PFSK-1 (cell line): ENCODE measurements around the gene ZIC1. TPM values are rescaled to one million over a fixed set of nuclear protein-coding genes. Genes with fewer than 3 reads are reported as not detected.

Experiments
- FOXP2 ChIP-seq: optimal IDR thresholded peaks from 2 replicates; pipeline ENCODE3; 2011; ENCODE audit warnings: borderline replicate concordance, control low read depth, inconsistent platforms; ENCODE audit not compliant: insufficient read depth; ENCODE audit errors: extremely low read length, extremely low read depth
- POLR2AphosphoS5 ChIP-seq: IDR thresholded peaks from 2 replicates; pipeline ENCODE4 v1.6.1; 2012; ENCODE audit warnings: low read depth, mild to moderate bottlenecking, control low read depth, low read length, moderate library complexity
- REST ChIP-seq, 2 experiments: IDR thresholded peaks; 2 replicates each; pipeline versions ENCODE4 v1.6.1 to v1.8.0; 2011 to 2012; ENCODE audit warnings: low read depth in 2 of 2, low read length in 2 of 2, control low read depth in 1 of 2, inconsistent platforms in 1 of 2, mild to moderate bottlenecking in 1 of 2, moderate library complexity in 1 of 2; ENCODE audit not compliant: insufficient read depth in 1 of 2
- SIN3A ChIP-seq: IDR thresholded peaks from 2 replicates; pipeline ENCODE4 v1.6.1; 2012; ENCODE audit warnings: mild to moderate bottlenecking, low read length, moderate library complexity, borderline replicate concordance; ENCODE audit not compliant: insufficient read depth
- TAF1 ChIP-seq: IDR thresholded peaks from 2 replicates; pipeline ENCODE4 v1.6.1; 2012; ENCODE audit warnings: low read length, control low read depth, borderline replicate concordance; ENCODE audit not compliant: insufficient read depth
- polyA plus RNA-seq: library from polyadenylated mRNA; unstranded; fragments of >200 nt; gene quantifications from one replicate; pipeline ENCODE4 v1.2.1, GENCODE V29; 2012; ENCODE audit warnings: low read depth, missing spikeins; ENCODE audit not compliant: insufficient read length

ZIC1 gene
- 25.9 TPM for polyA plus RNA-seq

DNA sequence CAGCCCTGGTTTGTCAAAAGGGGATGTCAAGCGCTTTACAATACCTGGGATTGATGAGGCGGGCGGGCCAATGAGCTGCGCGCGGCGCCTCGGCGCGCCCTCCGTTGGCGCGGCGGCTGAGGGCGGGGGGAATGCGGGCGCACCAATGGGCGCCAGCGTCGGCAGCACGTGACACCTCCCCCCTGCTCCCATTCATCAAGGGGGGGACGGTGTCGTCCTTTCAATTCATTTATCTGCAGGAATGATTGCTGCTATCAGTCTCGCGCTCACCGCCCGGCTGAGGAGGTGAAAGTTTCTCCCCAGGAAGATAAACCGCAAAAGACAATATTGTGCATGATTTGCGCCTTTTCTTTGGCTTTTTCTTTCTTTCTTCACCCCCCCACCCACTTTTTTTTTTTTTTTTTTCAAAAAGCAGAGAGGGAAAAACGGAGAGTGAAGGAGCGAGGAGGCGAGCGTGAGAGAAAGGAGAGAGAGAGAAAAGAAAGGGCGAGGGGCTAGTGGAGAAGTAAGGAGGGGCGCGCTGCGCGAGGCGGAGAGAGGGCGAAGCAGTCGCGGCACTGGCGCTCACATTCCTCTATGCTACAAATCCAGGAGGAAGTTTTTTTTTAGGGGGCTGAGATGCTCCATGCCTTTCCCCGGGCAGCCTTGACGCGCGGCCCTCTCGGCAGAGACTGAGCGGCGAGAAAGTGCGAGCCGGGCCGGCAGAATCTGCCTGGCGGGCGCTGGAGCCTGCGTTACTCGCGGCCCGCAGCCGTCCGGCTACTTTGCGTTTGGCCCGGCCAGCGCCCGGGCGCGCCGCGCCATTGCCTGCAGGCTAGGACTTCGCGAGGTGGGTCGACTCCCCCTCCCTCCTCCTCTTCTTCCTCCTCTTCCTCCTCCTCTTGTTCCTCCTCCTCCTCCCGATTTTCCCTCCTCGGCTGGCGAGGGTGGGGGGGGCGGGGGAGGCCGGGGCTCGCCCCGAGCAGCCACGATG is at the start of gene ZIC1:
ZIC1 (plus strand) TSS at position 223 of the 973 bp plus-strand sequence; CDS start at position 971, 748 bp downstream.
- TF ChIP-seq TAF1, result peak; percentile 95
- peak; percentile 97 for TF ChIP-seq POLR2AphosphoS5
- no peak for TF ChIP-seq FOXP2
- TF ChIP-seq REST (IDR thresholded peaks at IDR 0.05; ENCODE audit: insufficient read depth in 1 of 2, low read depth in 2 of 2, low read length in 2 of 2), result no peak
- no peak; the same call in 1 of the 2 replicates for TF ChIP-seq SIN3A

- no peak for TF ChIP-seq SIN3A
- TF ChIP-seq FOXP2, result no peak
- no peak for TF ChIP-seq REST (IDR thresholded peaks at IDR 0.05; ENCODE audit: insufficient read depth in 1 of 2, low read depth in 2 of 2, low read length in 2 of 2)
- TF ChIP-seq POLR2AphosphoS5, result no peak
- no peak for TF ChIP-seq TAF1
These were observed 49.1 kb upstream of the ZIC1 start for GRCh38 chr3:147360051-147360439.

- no peak for TF ChIP-seq REST (IDR thresholded peaks at IDR 0.05; ENCODE audit: insufficient read depth in 1 of 2, low read depth in 2 of 2, low read length in 2 of 2)
- no peak for TF ChIP-seq SIN3A
- no peak for TF ChIP-seq POLR2AphosphoS5
- TF ChIP-seq FOXP2, result no peak
- TF ChIP-seq TAF1, result no peak
These were observed 48.3 kb upstream of the ZIC1 start for GRCh38 chr3:147360646-147361453.

DNA sequence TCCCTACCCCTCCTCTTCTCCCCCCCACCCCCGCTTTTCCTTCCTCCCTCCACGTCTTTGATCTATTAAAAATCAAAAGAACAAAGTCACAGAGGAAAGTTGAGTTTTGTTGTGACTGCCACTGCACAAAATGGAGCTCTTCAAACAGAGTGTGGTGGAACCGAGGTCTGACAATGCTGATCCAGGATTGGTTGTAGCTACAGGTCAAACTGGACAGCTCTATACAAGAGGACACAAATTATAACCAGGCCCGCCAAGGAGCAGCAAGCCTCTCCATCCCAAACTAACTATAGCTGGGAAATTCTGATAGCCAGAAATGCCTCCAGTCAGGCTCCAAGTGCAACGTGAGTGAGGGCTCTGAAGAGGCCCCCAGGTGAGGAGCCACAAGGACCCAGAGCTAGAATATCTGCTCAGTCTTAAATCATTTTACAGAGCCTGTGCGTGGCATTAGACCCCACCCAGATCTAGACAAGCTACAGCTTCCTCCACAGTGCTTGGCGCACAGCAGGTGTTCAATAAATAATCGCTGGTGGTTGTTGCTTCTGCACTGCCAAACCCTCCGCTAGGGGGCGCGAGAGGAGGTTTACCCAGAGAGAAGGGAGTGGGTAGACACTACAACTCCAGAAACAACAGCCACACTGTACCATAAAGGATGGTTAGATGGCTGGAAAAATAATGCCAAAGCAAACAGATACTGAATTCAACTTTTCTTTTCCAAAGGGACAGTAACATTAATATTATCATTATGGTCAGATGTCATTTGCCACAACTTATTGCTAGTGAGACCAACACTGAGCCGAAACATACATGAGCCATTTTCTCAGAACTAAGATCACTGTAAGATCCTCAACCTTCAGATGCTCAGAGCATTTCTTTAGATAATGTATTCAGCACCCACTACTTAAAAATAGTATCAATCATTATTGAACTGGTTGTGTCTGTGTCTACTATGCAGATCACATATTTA is 47.4 kb upstream of the ZIC1 start:
- TF ChIP-seq FOXP2, result peak; percentile 27
- TF ChIP-seq TAF1, result no peak
- TF ChIP-seq REST (IDR thresholded peaks at IDR 0.05; ENCODE audit: insufficient read depth in 1 of 2, low read depth in 2 of 2, low read length in 2 of 2), result no peak
- TF ChIP-seq SIN3A, result no peak
- TF ChIP-seq POLR2AphosphoS5, result no peak
